BJ (cell line): Measurements from ENCODE around the gene RPS6KA2. TPM values are rescaled to one million over a fixed set of nuclear protein-coding genes. Genes with fewer than 3 reads are reported as not detected.

Experiments used
- CTCF ChIA-PET: fragments of 350-600 bp; formaldehyde crosslinking; extraction: SDS; loops from one replicate; lab custom pipeline; 2021; ENCODE audit warnings: antibody characterized with exemption, inconsistent platforms; lab: Yijun Ruan, JAX
- POLR2A ChIA-PET: fragments of 300-600 bp; sonication (Branson Sonifier 250); formaldehyde crosslinking; extraction: SDS; loops from one replicate; lab custom pipeline; 2021; ENCODE audit warnings: antibody characterized with exemption; lab: Charles Lee
- DNase-seq: peaks from one replicate; pipeline ENCODE4 v3.0.0-alpha.2; 2011; ENCODE audit warnings: low read depth
- H3K27me3 ChIP-seq: 2 replicates; pipeline ENCODE4 v1.6.0; 2011; ENCODE audit warnings: low read length; ENCODE audit not compliant: control insufficient read depth, insufficient read depth
- H3K36me3 ChIP-seq: 2 replicates; pipeline ENCODE4 v1.5.1; 2011; ENCODE audit warnings: low read length; ENCODE audit not compliant: control insufficient read depth, insufficient read depth
- H3K4me3 ChIP-seq: 2 replicates; pipeline ENCODE4 v1.5.1; 2011; ENCODE audit warnings: low read depth, mild to moderate bottlenecking, control low read depth, low read length
- polyA plus RNA-seq: library from polyadenylated mRNA; depleted of rRNA; stranded (reverse); fragments of >200 nt; gene quantifications from 2 replicates; pipeline ENCODE4 v1.2.3, GENCODE V29; 2011
- TF ChIP-seq, protein P1 (sequence below): IDR thresholded peaks from 2 replicates; pipeline ENCODE4 v1.5.1; 2011; ENCODE audit warnings: low read depth, mild to moderate bottlenecking, control low read depth, inconsistent platforms, low read length, moderate library complexity; ENCODE audit not compliant: insufficient read depth

Gene RPS6KA2
- polyA plus RNA-seq, 1 experiment: 80.8 TPM

DNA sequence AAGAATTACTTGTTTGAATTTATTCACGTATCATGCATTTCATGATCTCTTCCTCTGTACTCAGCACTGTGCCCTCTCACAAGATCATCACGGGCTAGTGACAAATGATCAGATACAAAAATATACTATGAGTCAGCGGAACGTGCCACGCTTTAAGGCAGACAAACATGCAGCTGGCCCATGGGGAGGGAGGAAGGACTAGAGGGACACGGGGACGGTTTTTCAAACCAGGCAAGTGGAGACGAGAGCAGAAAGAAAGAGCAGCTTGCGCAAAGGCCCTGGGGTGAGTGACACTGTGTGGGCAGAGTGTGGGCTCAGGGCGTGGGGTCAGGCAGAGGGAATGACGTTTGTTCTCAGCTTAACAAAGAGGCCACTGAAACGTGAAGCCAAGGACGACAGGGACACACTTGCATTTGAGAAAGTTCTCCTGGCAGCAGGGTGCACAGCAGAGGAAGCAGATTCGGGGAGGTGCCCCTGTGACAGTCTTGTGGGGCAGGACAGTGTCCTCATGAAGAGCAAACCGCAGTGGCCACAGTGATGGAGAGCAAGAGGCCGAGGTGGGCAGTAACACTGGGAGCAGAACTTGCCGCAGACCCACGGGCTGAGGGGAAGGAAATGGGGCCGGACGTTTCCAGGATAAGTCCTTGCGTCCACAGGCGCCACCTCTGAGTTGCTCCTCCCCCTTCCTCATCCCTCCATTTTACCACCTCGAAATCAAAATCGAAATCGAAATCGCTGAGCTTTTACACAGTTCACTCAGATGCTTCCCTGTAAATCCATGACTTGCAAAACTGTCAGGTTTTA is 6.9 kb upstream of the RPS6KA2 start:
- DNase-seq: no peak
- Histone ChIP-seq H3K36me3 (no peaks in the 10 kb centered on the region), H3K27me3 (no peaks in the 10 kb centered on the region), H3K4me3 (no peak overlapping the region)
- CTCF ChIA-PET: no interaction called here
- POLR2A ChIA-PET: no interaction called here
- TF ChIP-seq, protein P1, sequence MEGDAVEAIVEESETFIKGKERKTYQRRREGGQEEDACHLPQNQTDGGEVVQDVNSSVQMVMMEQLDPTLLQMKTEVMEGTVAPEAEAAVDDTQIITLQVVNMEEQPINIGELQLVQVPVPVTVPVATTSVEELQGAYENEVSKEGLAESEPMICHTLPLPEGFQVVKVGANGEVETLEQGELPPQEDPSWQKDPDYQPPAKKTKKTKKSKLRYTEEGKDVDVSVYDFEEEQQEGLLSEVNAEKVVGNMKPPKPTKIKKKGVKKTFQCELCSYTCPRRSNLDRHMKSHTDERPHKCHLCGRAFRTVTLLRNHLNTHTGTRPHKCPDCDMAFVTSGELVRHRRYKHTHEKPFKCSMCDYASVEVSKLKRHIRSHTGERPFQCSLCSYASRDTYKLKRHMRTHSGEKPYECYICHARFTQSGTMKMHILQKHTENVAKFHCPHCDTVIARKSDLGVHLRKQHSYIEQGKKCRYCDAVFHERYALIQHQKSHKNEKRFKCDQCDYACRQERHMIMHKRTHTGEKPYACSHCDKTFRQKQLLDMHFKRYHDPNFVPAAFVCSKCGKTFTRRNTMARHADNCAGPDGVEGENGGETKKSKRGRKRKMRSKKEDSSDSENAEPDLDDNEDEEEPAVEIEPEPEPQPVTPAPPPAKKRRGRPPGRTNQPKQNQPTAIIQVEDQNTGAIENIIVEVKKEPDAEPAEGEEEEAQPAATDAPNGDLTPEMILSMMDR: no peak

DNA sequence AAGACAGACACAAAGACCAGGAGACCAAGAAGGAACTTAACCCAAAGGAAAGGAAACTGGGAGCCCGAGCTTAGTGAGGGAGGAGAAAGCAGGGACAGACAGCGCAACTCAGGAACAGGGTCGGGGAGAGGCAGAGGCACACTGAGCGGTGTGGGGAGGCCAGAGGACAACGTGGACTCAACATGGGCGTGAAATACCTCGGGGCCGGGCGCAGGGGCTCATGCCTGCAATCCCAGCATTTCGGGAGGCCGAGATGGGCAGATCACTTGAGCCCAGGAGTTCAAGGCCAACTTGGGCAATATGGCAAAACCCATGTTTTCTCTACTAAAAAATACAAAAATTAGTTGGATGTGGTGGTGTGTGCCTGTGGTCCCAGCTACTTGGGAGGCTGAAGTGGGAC is 5.7 kb upstream of the RPS6KA2 start:
- no peak for DNase-seq
- ChIA-PET CTCF (interaction anchor here (0.6 kb wide), 1 partner anchor 25 kb away, joined by 4 read pairs; no protein-coding TSS in a partner anchor), POLR2A (no interaction called here)
- H3K36me3 ChIP-seq: no peaks in the 10 kb centered on the region
- TF ChIP-seq, protein P1: no peak
- no peak overlapping the region for H3K4me3 ChIP-seq
- H3K27me3 ChIP-seq: no peaks in the 10 kb centered on the region

DNA sequence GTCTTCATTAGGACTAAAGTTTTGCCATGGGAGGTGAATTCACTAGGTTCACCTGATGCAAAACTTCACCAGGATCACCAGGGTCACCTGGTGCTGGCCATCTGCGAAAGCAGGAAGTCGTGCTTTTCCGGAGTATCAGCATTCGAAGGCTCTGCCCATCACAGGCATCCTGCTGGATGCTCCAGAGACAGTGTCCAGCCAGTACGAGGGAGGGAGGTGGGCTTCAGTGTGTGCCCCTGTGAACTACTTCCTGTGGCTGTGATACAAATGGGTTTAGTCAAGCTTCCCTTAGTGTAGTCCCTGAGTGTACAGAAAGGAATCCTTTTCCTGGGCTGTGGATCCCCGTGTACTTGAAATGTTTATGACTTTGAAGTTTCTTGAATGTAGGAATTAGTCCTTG is 3.4 kb upstream of the RPS6KA2 start:
- POLR2A ChIA-PET: no interaction called here
- CTCF ChIA-PET: interaction anchor here (0.7 kb wide), 1 partner anchor 35 kb away, joined by 3 read pairs; no protein-coding TSS in a partner anchor
- Histone ChIP-seq H3K36me3 (no peaks in the 10 kb centered on the region), H3K4me3 (no peak overlapping the region), H3K27me3 (no peaks in the 10 kb centered on the region)
- TF ChIP-seq, protein P1: no peak
- no peak for DNase-seq

DNA sequence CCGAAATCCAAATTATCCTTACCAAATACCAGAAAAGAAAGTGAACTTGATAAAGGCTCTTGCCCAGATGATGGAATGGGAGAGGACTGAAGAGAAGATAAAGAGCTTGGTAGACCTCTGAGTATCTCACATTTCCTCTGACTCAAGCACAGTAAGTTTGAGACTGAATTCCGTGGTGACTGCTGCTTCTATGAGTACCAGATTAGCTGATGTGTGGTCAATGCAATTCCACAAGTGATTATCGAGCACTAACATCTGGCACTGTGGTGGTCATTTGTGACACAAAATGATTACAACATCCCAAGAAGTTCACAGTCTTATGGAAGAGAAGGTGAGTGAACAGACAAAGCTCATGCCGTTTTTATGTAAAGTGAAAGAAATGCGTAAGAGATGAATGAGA is 2.6 kb upstream of the RPS6KA2 start:
- POLR2A ChIA-PET: no interaction called here
- CTCF ChIA-PET: no interaction called here
- TF ChIP-seq, protein P1: no peak
- Histone ChIP-seq H3K36me3 (no peaks in the 10 kb centered on the region), H3K4me3 (no peak overlapping the region), H3K27me3 (no peaks in the 10 kb centered on the region)
- no peak for DNase-seq

DNA sequence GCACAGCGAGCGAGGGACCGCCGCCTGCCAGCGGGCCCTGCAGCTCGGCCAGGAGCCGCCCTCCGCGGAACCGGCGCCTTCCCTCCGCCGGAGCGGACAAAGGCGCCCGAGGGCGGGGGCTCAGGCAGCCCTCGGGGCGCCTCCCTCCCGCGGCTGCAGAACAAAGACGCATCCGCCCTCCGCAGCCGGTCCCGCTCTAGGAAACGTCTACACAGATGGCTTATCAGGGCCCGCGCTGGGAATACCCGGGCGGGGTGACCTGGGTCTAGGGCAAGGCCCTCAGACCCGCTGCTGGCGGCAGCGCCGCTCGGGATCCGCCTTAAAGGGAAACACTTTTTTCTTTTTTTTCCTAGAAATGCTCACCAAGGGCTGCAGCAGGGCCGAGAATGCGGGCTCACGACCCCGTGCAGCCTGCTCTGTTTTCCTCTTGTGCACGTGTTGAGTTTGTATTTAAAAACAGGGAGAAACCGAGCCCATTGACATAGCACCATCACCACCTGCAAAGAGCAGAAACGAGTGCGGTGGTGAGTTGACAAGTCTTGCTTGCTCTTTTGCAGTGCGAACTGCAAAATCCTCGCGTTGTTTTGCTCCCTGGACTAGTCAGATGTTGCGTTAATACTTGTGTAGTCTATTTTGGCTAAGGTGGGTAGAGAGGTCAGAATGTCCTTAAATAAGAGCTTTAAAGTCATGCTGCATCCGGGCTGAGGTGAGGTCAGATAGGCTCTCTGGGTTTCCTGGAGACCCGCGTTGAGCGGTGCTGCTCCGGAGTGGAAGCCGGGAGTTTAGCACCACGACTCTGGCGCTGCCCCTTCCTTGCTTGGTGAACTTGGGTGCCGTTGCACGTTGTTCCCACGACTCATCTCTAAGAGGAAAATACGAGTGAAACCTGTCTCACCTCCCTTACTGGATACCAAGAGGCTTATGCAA is 1.1 kb upstream of the RPS6KA2 start:
- TF ChIP-seq, protein P1: no peak
- H3K27me3 ChIP-seq: no peaks in the 10 kb centered on the region
- CTCF ChIA-PET: no interaction called here
- POLR2A ChIA-PET: interaction anchor here (0.7 kb wide), 1 partner anchor 45 kb away, joined by 3 read pairs; no protein-coding TSS in a partner anchor
- H3K36me3 ChIP-seq: no peaks in the 10 kb centered on the region
- no peak for DNase-seq
- peak overlapping the region; percentile 54 for H3K4me3 ChIP-seq
